ENCODE results near the gene CNIH2.

DNA sequence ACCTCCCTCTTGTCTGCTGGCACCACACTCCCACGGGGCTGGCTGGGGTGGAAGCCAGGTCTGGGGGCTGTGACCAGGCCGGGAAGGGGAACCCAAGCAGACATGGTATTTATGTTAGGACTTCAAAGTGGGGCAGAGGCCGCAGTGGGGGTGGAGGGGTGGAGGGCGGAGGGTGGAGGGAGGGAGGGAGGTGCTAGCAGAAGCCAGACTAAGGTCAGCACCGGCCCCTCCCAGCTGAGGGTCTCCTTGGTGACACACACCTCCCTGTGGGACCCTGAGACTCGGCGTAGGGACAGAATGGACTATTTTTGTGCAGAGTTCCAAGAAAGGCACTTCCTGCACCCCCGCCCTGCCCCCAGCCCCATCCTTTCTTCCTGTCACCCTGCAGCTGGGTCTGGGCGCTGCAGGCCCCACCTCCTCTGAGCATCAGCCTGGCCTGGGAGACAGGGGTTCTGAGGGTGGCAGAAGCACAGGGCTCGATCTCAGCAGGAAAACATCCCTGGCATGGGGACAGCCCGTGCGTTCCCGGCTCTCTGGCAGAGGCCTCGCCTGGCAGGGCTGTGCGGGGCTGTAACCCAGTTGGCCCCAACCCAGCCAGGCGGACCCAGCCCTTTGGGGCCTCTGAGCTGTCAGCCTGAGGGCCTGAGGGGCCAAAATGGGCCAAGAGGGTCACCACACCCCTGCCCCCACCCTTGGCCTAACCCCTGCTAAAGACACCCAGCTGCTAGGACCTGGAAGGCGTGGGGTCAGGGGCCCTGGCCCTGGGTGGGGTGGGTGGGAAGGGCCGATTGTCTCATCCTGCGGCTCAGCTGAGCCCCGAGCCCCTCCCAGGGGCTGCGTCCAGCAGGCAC lies 48.5 kb downstream of the CNIH2 start:
- TF ChIP-seq CTCF (IDR thresholded peaks at IDR 0.05), result no peak
- TF ChIP-seq POLR2A (IDR thresholded peaks at IDR 0.05), result no peak
- no peak for TF ChIP-seq POLR2AphosphoS5 (IDR thresholded peaks at IDR 0.05)
- TF ChIP-seq EP300 (IDR thresholded peaks at IDR 0.05), result no peak

Measured in stomach (tissue), 4 donors.